HEK293 (cell line): ENCODE results near the gene CALML3.

Experiments used
- CTCF ChIA-PET: fragments of 350-600 bp; formaldehyde crosslinking; extraction: SDS; loops from one replicate; lab custom pipeline; 2021; ENCODE audit warnings: antibody characterized with exemption; lab: Yijun Ruan, JAX
- POLR2A ChIA-PET: fragments of 300-600 bp; formaldehyde crosslinking; extraction: SDS; loops from one replicate; lab custom pipeline; 2020; ENCODE audit warnings: antibody characterized with exemption, inconsistent platforms; lab: Yijun Ruan, JAX
- H3K27ac ChIP-seq: fragments of 200-500 bp; sonication (Bioruptor generic); 2 replicates; pipeline ENCODE4 v1.5.1; 2014; ENCODE audit warnings: low read depth, low read length, control low read depth, inconsistent platforms; ENCODE audit errors: extremely low read depth
- H3K36me3 ChIP-seq, 2 experiments: fragments of 200-500 bp in 1 of 2; sonication (Bioruptor generic) in 1 of 2; 1 replicate in 1 of 2; 2 replicates in 1 of 2; pipeline ENCODE4 v1.5.1; 2014 to 2017; ENCODE audit warnings: inconsistent platforms in 2 of 2, low read length in 2 of 2; ENCODE audit not compliant: control insufficient read depth in 2 of 2, insufficient read depth in 1 of 2
- H3K4me1 ChIP-seq: fragments of 200-500 bp; sonication (Bioruptor generic); 2 replicates; pipeline ENCODE4 v1.5.1; 2014; ENCODE audit warnings: mild to moderate bottlenecking, low read length, inconsistent platforms; ENCODE audit not compliant: control insufficient read depth, insufficient read depth
- H3K4me3 ChIP-seq: 2 replicates; pipeline ENCODE4 v1.5.1; 2011; ENCODE audit warnings: low read depth, mild to moderate bottlenecking, control low read depth, low read length, moderate library complexity
- H3K9me3 ChIP-seq: fragments of 200-500 bp; sonication (Bioruptor generic); 2 replicates; pipeline ENCODE4 v1.5.1; 2014; ENCODE audit warnings: low read depth, low read length, inconsistent platforms; ENCODE audit not compliant: control insufficient read depth, insufficient read depth
- BCL6B ChIP-seq: fragments of 450-650 bp; formaldehyde crosslinking; IDR thresholded peaks from 2 replicates; pipeline ENCODE4 v1.5.1; 2017; ENCODE audit warnings: missing biosample characterization, missing genetic modification characterization
- FEZF1 ChIP-seq: fragments of 450-650 bp; formaldehyde crosslinking; IDR thresholded peaks from 2 replicates; pipeline ENCODE4 v1.5.1; 2016; ENCODE audit warnings: missing biosample characterization, missing genetic modification characterization
- HOXD13 ChIP-seq: sonication (generic); formaldehyde crosslinking; IDR thresholded peaks from 2 replicates; pipeline ENCODE4 v1.8.0; 2022; ENCODE audit warnings: missing genetic modification reagents, borderline replicate concordance
- KLF1 ChIP-seq: fragments of 450-650 bp; formaldehyde crosslinking; IDR thresholded peaks from 2 replicates; pipeline ENCODE4 v1.5.1; 2016; ENCODE audit warnings: missing biosample characterization, missing genetic modification characterization
- OVOL3 ChIP-seq: fragments of 450-650 bp; formaldehyde crosslinking; IDR thresholded peaks from 2 replicates; pipeline ENCODE4 v1.5.1; 2016; ENCODE audit warnings: missing biosample characterization, missing genetic modification characterization
- TCF7L2 ChIP-seq: IDR thresholded peaks from 2 replicates; pipeline ENCODE4 v1.6.1; 2011; ENCODE audit warnings: low read depth, mild to moderate bottlenecking, inconsistent platforms, low read length, moderate library complexity, borderline replicate concordance
- ZBTB17 ChIP-seq: fragments of 450-650 bp; formaldehyde crosslinking; IDR thresholded peaks from 2 replicates; pipeline ENCODE4 v1.5.1; 2016; ENCODE audit warnings: missing biosample characterization, missing genetic modification characterization
- ZBTB8A ChIP-seq: fragments of 450-650 bp; formaldehyde crosslinking; IDR thresholded peaks from 2 replicates; pipeline ENCODE4 v1.5.1; 2016; ENCODE audit warnings: missing biosample characterization, missing genetic modification characterization
- ZFP37 ChIP-seq: fragments of 450-650 bp; formaldehyde crosslinking; IDR thresholded peaks from 2 replicates; pipeline ENCODE4 v1.5.1; 2016; ENCODE audit warnings: missing biosample characterization, missing genetic modification characterization
- ZFP41 ChIP-seq: fragments of 450-650 bp; formaldehyde crosslinking; IDR thresholded peaks from 2 replicates; pipeline ENCODE4 v1.5.1; 2016; ENCODE audit warnings: missing biosample characterization, missing genetic modification characterization, borderline replicate concordance
- ZIC2 ChIP-seq: fragments of 450-650 bp; formaldehyde crosslinking; IDR thresholded peaks from 2 replicates; pipeline ENCODE4 v1.5.1; 2016; ENCODE audit warnings: missing biosample characterization, missing genetic modification characterization
- ZNF10 ChIP-seq: fragments of 450-650 bp; formaldehyde crosslinking; IDR thresholded peaks from 2 replicates; pipeline ENCODE4 v1.5.1; 2017; ENCODE audit warnings: missing biosample characterization, missing genetic modification characterization
- ZNF132 ChIP-seq: fragments of 450-650 bp; formaldehyde crosslinking; IDR thresholded peaks from 2 replicates; pipeline ENCODE4 v1.5.1; 2017; ENCODE audit warnings: missing biosample characterization, missing genetic modification characterization, borderline replicate concordance
- ZNF211 ChIP-seq: fragments of 450-650 bp; formaldehyde crosslinking; IDR thresholded peaks from 2 replicates; pipeline ENCODE4 v1.5.1; 2016; ENCODE audit warnings: low read depth, missing biosample characterization, missing genetic modification characterization
- ZNF341 ChIP-seq: fragments of 450-650 bp; formaldehyde crosslinking; IDR thresholded peaks from 2 replicates; pipeline ENCODE4; 2016; ENCODE audit warnings: low read depth, missing biosample characterization, missing genetic modification characterization
- ZNF423 ChIP-seq: fragments of 450-650 bp; formaldehyde crosslinking; IDR thresholded peaks from 2 replicates; pipeline ENCODE4 v1.5.1; 2016; ENCODE audit warnings: missing biosample characterization, missing genetic modification characterization
- ZNF514 ChIP-seq: fragments of 450-650 bp; formaldehyde crosslinking; IDR thresholded peaks from 2 replicates; pipeline ENCODE4 v1.5.1; 2016; ENCODE audit warnings: missing biosample characterization, missing genetic modification characterization
- ZNF555 ChIP-seq: fragments of 450-650 bp; formaldehyde crosslinking; conservative IDR thresholded peaks from 2 replicates; pipeline ENCODE4 v1.5.1; 2017; ENCODE audit warnings: missing biosample characterization, mild to moderate bottlenecking, missing genetic modification characterization, inconsistent platforms
- ZNF561 ChIP-seq: fragments of 450-650 bp; IDR thresholded peaks from 2 replicates; pipeline ENCODE4 v1.5.1; 2018; ENCODE audit warnings: missing biosample characterization, missing genetic modification characterization, borderline replicate concordance
- ZNF571 ChIP-seq: fragments of 450-650 bp; formaldehyde crosslinking; IDR thresholded peaks from 2 replicates; pipeline ENCODE4 v1.5.0; 2017; ENCODE audit warnings: missing biosample characterization, missing genetic modification characterization
- ZNF596 ChIP-seq: fragments of 450-650 bp; IDR thresholded peaks from 2 replicates; pipeline ENCODE4 v1.5.0; 2018; ENCODE audit warnings: missing biosample characterization, mild to moderate bottlenecking, missing genetic modification characterization, moderate library complexity
- ZNF664 ChIP-seq: fragments of 450-650 bp; formaldehyde crosslinking; IDR thresholded peaks from 2 replicates; pipeline ENCODE4 v1.5.1; 2016; ENCODE audit warnings: missing biosample characterization, missing genetic modification characterization
- ZNF707 ChIP-seq: fragments of 450-650 bp; formaldehyde crosslinking; IDR thresholded peaks from 2 replicates; pipeline ENCODE4 v1.5.1; 2016; ENCODE audit warnings: missing biosample characterization, missing genetic modification characterization
- ZNF747 ChIP-seq: fragments of 450-650 bp; formaldehyde crosslinking; IDR thresholded peaks from 2 replicates; pipeline ENCODE4 v1.5.1; 2016; ENCODE audit warnings: missing biosample characterization, missing genetic modification characterization
- ZXDB ChIP-seq: fragments of 450-650 bp; formaldehyde crosslinking; IDR thresholded peaks from 2 replicates; pipeline ENCODE4 v1.5.1; 2016; ENCODE audit warnings: missing biosample characterization, missing genetic modification characterization

The CALML3 gene

GRCh38 chr10:5510281-5511072 lies 14.3 kb upstream of the CALML3 start:
- ChIA-PET CTCF (no interaction called here), POLR2A (no interaction called here)
- TF ChIP-seq ZNF132 (tag by site-specific recombination) (no peak), ZNF211 (tag by site-specific recombination) (no peak), TCF7L2 (no peak), ZNF423 (tag by site-specific recombination) (no peak), OVOL3 (tag by site-specific recombination) (no peak), ZNF561 (tag by site-specific recombination) (no peak), ZIC2 (tag by site-specific recombination) (no peak), ZNF596 (tag by site-specific recombination) (no peak), ZNF747 (tag by site-specific recombination) (no peak), FEZF1 (no peak), ZNF341 (tag by site-specific recombination) (no peak), ZBTB8A (tag by site-specific recombination) (no peak), ZNF707 (tag by site-specific recombination) (no peak), ZNF555 (tag by site-specific recombination) (no peak), ZXDB (no peak), ZNF664 (no peak)
- H3K9me3 ChIP-seq = no peaks in the 10 kb centered on the region
- H3K36me3 ChIP-seq = no peaks in the 10 kb centered on the region
- H3K27ac ChIP-seq = no peak overlapping the region
- H3K4me3 ChIP-seq = no peak overlapping the region
- H3K4me1 ChIP-seq = no peaks in the 10 kb centered on the region

- Histone ChIP-seq H3K4me1 (no peaks in the 10 kb centered on the region), H3K4me3 (no peak overlapping the region), H3K9me3 (no peaks in the 10 kb centered on the region), H3K36me3 (no peaks in the 10 kb centered on the region), H3K27ac (no peak overlapping the region)
- POLR2A ChIA-PET = no interaction called here
- CTCF ChIA-PET = no interaction called here
- TF ChIP-seq ZBTB17 (tag by site-specific recombination) (no peak), HOXD13 (CRISPR knock-in tag) (no peak), ZNF10 (tag by site-specific recombination) (no peak), ZFP37 (no peak), KLF1 (tag by site-specific recombination) (peak; percentile 28; the same call in 1 of the 2 replicates)
Measured at GRCh38 chr10:5511231-5511884, 13.4 kb upstream of the CALML3 start.

GRCh38 chr10:5511885-5512280 lies 12.9 kb upstream of the CALML3 start:
- no peaks in the 10 kb centered on the region for H3K36me3 ChIP-seq
- ChIA-PET POLR2A (no interaction called here), CTCF (interaction anchor here (0.7 kb wide), 1 partner anchor 48 kb away, joined by 3 read pairs; no protein-coding TSS in a partner anchor)
- no peak overlapping the region for H3K27ac ChIP-seq
- no peak overlapping the region for H3K4me3 ChIP-seq
- TF ChIP-seq BCL6B (tag by site-specific recombination) (no peak), ZNF10 (tag by site-specific recombination) (no peak), ZNF514 (tag by site-specific recombination) (no peak), ZFP41 (no peak), ZNF571 (tag by site-specific recombination) (no peak)
- H3K9me3 ChIP-seq = no peaks in the 10 kb centered on the region
- H3K4me1 ChIP-seq = no peaks in the 10 kb centered on the region
